KMS-11 (cell line): ENCODE measurements around the gene TMEM119.

Experiments
- H2AFZ ChIP-seq: fragments of 200-600 bp; sonication (generic); 2 replicates; pipeline ENCODE4 v1.6.1; 2016; ENCODE audit warnings: antibody characterized with exemption, mixed run types, low read depth
- H3K27ac ChIP-seq: fragments of 200-600 bp; sonication (generic); 2 replicates; pipeline ENCODE4 v1.6.1; 2016; ENCODE audit warnings: mild to moderate bottlenecking, mixed run types
- H3K27me3 ChIP-seq: fragments of 200-600 bp; sonication (generic); 2 replicates; pipeline ENCODE4 v1.6.1; 2017; ENCODE audit warnings: mild to moderate bottlenecking, low read depth, mixed run types, moderate library complexity; ENCODE audit not compliant: insufficient read depth
- H3K36me3 ChIP-seq: fragments of 200-600 bp; sonication (generic); 2 replicates; pipeline ENCODE4 v1.6.1; 2017; ENCODE audit warnings: mild to moderate bottlenecking, mixed run types; ENCODE audit not compliant: insufficient read depth
- H3K4me1 ChIP-seq: fragments of 200-600 bp; sonication (generic); 2 replicates; pipeline ENCODE4 v1.6.1; 2016; ENCODE audit warnings: mild to moderate bottlenecking, low read depth, mixed run types; ENCODE audit not compliant: poor library complexity, severe bottlenecking
- H3K4me2 ChIP-seq: fragments of 200-600 bp; sonication (generic); 2 replicates; pipeline ENCODE4 v1.7.0; 2016; ENCODE audit warnings: mild to moderate bottlenecking, mixed run types
- H3K4me3 ChIP-seq: fragments of 200-600 bp; sonication (generic); IDR thresholded peaks from 2 replicates; pipeline ENCODE4 v1.6.1; 2017; ENCODE audit warnings: low read depth, low read length, mixed read lengths; ENCODE audit not compliant: insufficient read depth
- H3K79me2 ChIP-seq: fragments of 200-600 bp; sonication (generic); 2 replicates; pipeline ENCODE4 v1.6.1; 2016; ENCODE audit warnings: low read depth, mixed run types; ENCODE audit not compliant: insufficient read depth
- H3K9ac ChIP-seq: fragments of 200-600 bp; sonication (generic); 2 replicates; pipeline ENCODE4 v1.6.1; 2016; ENCODE audit warnings: mild to moderate bottlenecking, mixed run types
- H4K20me1 ChIP-seq: fragments of 200-600 bp; sonication (generic); 2 replicates; pipeline ENCODE4 v1.6.1; 2016; ENCODE audit warnings: mild to moderate bottlenecking, mixed run types; ENCODE audit not compliant: insufficient read depth
- CTCF ChIP-seq: fragments of 200-600 bp; sonication (generic); conservative IDR thresholded peaks from 2 replicates; pipeline ENCODE4 v1.6.1; 2017; ENCODE audit warnings: low read depth, mild to moderate bottlenecking, antibody characterized with exemption, low read length, moderate library complexity, mixed read lengths

Gene TMEM119

DNA sequence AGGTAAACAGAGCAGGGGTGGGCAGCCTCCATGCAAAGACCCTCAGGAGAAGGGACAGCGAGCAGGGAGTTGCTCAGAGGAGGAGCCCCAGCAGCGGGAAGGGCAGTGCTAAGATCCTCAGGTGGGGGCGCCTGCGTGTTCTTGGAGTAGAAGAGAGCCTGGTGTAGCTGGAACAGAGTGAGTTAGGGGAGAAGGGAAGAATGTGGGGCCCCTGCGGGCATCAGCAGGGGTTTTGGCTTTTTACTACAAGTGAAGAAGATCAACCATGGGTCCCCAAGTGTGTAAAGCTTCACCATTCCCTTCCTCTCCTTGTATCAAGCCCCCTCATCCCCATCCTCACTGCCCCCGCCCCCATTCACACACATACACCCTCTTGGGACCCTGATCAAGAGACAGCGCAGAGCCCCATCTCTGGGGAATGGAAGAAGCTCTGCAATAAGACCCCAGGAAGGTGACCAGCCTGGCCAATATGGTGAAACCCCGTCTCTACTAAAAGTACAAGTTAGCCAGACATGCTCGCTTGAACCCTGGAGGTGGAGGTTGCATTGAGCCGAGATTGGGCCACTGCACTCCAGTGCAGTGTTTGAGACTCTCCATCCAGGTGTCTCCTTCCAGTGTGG is 10.2 kb upstream of the TMEM119 start:
- Histone ChIP-seq H3K36me3 (no peaks in the 10 kb centered on the region), H3K4me3 (no peak overlapping the region), H3K79me2 (no peaks in the 10 kb centered on the region), H3K4me2 (no peak overlapping the region), H4K20me1 (no peaks in the 10 kb centered on the region), H3K4me1 (peaks cover 2% of the 10 kb centered on the region), H2AFZ (no peak overlapping the region), H3K9ac (no peak overlapping the region), H3K27me3 (no peaks in the 10 kb centered on the region), H3K27ac (no peak overlapping the region)
- TF ChIP-seq CTCF = no peak

DNA sequence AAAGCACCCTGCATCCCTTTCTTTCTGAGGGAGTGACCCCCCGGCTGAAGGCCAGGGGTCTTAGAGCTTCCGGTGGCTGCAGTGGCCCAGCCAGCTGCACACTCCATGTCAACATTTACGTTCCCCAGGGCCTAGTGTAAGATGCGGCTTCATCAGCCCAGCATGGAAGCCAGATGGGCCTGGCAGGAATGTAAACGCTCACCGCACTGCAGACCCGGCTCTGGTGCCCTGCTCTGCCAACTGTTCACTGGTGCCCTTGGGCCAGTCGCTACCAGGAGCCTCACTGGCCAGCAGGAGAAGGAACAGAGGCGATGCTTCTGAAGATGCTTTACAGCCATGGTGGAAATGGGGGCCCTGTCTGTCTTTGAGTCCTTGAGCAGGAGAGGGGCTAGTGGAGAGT is 8.6 kb upstream of the TMEM119 start:
- H3K4me3 ChIP-seq = no peak overlapping the region
- H3K4me1 ChIP-seq = no peaks in the 10 kb centered on the region
- H3K9ac ChIP-seq = no peak overlapping the region
- no peaks in the 10 kb centered on the region for H3K36me3 ChIP-seq
- no peak overlapping the region for H2AFZ ChIP-seq
- no peaks in the 10 kb centered on the region for H4K20me1 ChIP-seq
- no peak overlapping the region for H3K27ac ChIP-seq
- no peaks in the 10 kb centered on the region for H3K79me2 ChIP-seq
- H3K4me2 ChIP-seq = no peak overlapping the region
- H3K27me3 ChIP-seq = no peaks in the 10 kb centered on the region
- no peak for TF ChIP-seq CTCF

DNA sequence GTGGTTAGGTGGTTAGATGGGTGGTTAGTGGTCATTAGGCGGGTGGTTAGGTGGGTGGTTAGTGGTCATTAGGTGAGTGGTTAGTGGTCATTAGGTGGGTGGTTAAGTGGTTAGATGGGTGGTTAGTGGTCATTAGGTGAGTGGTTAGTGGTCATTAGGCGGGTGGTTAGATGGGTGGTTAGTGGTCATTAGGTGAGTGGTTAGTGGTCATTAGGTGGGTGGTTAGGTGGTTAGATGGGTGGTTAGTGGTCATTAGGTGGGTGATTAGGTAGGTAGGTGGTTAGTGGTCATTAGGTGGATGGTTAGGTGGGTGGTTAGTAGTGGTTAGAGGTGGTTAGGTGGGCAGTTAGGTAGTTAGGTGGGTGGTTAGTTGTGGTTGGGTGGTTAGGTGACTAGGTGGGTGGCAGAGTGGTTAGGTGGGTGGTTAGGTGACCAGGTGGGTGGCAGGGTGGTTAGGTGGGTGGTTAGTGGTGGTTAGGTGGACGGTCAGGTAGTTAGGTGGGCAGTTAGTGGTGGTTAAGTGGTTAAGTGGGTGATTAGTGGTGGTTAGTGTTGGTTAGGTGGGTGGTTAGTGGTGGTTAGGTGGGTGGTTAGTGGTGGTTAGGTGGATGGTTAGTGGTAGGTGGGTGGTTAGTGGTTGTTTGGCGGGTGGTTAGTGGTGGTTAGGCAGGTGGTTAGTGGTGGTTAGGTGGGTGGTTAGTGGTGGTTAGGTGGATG is 8.0 kb upstream of the TMEM119 start:
- Histone ChIP-seq H3K36me3 (no peaks in the 10 kb centered on the region), H3K4me3 (no peak overlapping the region), H4K20me1 (no peaks in the 10 kb centered on the region), H3K27ac (no peak overlapping the region), H3K9ac (no peak overlapping the region), H3K27me3 (no peaks in the 10 kb centered on the region), H3K4me1 (no peaks in the 10 kb centered on the region), H2AFZ (no peak overlapping the region), H3K79me2 (no peaks in the 10 kb centered on the region), H3K4me2 (no peak overlapping the region)
- TF ChIP-seq CTCF = no peak

- no peaks in the 10 kb centered on the region for H3K79me2 ChIP-seq
- no peak for TF ChIP-seq CTCF
- no peaks in the 10 kb centered on the region for H3K4me1 ChIP-seq
- no peaks in the 10 kb centered on the region for H3K36me3 ChIP-seq
- H3K27me3 ChIP-seq = no peaks in the 10 kb centered on the region
- no peak overlapping the region for H3K9ac ChIP-seq
- H3K4me3 ChIP-seq = no peak overlapping the region
- H3K27ac ChIP-seq = no peak overlapping the region
- H4K20me1 ChIP-seq = no peaks in the 10 kb centered on the region
- H2AFZ ChIP-seq = no peak overlapping the region
- H3K4me2 ChIP-seq = no peak overlapping the region
Observed at GRCh38 chr12:108605000-108605689, 7.3 kb upstream of the TMEM119 start.
